Measurements from ENCODE around the gene PGLYRP1.

The PGLYRP1 gene

GRCh38 chr19:45969676-45970075, 53.2 kb downstream of the PGLYRP1 start:
- no peak for DNase-seq (ENCODE audit: low read depth in 2 of 2)
